Astrocyte of the spinal cord (primary cell): ENCODE results near the gene SECISBP2L.
"Not testable (repeated sequence)": the region's sequence is repeated elsewhere in the genome, so short reads cannot be mapped to it uniquely, and the experiment has no call there.

Source experiments
- DNase-seq: peaks from one replicate; pipeline ENCODE4 v3.0.0; 2011; ENCODE audit warnings: low read depth, low spot score
- H3K4me3 ChIP-seq: 2 replicates; pipeline ENCODE4 v1.5.1; 2011; ENCODE audit warnings: low read depth, mild to moderate bottlenecking, low read length, moderate library complexity
- in situ Hi-C: cut with HindIII; loops from 2 replicates; pipeline ENCODE4 v1.10.0; 2017; ENCODE audit warnings: low sequenced_read_pairs
- TF ChIP-seq, protein P1 (sequence below): IDR thresholded peaks from 2 replicates; pipeline ENCODE4 v1.5.1; 2012; ENCODE audit warnings: low read depth, mild to moderate bottlenecking, low read length, inconsistent platforms

Gene SECISBP2L

DNA sequence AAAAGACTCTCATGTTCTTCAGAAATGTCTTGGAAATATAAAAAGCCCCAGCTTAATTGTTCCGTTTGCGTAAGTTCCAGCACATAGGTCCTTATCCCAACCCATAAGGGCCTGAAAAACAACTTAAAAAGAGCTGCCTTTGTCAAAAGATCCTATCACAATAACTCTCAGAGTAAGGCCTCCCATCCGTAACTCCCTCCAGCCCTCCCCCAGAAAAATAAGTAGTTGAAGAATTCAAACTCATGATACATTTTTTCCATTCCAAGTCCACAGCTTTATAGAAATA, 38.0 kb upstream of the SECISBP2L start:
- in situ Hi-C loops = no loop called here
- no peak overlapping the region for H3K4me3 ChIP-seq
- TF ChIP-seq, protein P1, sequence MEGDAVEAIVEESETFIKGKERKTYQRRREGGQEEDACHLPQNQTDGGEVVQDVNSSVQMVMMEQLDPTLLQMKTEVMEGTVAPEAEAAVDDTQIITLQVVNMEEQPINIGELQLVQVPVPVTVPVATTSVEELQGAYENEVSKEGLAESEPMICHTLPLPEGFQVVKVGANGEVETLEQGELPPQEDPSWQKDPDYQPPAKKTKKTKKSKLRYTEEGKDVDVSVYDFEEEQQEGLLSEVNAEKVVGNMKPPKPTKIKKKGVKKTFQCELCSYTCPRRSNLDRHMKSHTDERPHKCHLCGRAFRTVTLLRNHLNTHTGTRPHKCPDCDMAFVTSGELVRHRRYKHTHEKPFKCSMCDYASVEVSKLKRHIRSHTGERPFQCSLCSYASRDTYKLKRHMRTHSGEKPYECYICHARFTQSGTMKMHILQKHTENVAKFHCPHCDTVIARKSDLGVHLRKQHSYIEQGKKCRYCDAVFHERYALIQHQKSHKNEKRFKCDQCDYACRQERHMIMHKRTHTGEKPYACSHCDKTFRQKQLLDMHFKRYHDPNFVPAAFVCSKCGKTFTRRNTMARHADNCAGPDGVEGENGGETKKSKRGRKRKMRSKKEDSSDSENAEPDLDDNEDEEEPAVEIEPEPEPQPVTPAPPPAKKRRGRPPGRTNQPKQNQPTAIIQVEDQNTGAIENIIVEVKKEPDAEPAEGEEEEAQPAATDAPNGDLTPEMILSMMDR = no peak
- no peak for DNase-seq

DNA sequence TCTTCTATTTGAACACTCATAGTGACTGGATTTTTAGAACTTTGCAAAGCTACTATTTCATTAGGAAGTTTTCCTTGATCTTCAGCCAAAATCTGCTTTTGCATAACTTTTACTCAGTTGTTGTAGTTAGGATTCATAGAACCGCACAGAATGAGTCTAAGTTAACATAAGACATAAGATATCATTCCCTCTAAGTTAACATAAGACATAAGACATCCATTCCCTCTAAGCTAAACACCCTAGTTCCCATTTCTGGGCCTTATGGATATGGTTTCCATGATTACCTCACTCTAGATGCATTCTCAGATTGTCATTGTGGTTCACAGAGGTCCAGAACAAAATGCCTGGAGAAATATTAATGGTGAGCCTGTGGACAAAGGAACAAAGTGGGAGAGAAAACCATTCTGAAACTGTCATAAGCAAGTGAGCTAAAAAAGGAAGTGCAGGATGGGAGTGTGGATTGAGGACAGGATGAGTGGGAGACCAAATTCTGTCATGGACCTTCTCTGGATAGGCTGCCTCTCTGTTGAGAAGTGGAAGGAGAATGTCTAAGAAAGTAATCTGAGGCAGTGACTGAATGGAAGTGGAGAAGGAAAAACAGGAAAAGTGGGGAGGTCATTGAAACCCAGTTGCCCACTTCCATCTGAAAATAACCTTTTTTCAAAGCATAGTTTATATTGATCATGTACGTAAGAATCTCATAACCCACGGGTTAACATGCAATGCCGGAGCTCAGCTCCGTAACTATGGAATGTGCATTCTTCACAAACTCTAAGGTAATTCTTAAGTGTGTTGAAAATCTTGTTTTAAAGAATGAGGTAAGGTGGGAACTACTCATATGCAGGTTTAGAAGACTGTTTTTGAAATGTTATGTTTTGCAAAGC, 37.4 kb upstream of the SECISBP2L start:
- in situ Hi-C loops = no loop called here
- H3K4me3 ChIP-seq = no peak overlapping the region
- TF ChIP-seq, protein P1 = no peak
- DNase-seq = peak; percentile 42

DNA sequence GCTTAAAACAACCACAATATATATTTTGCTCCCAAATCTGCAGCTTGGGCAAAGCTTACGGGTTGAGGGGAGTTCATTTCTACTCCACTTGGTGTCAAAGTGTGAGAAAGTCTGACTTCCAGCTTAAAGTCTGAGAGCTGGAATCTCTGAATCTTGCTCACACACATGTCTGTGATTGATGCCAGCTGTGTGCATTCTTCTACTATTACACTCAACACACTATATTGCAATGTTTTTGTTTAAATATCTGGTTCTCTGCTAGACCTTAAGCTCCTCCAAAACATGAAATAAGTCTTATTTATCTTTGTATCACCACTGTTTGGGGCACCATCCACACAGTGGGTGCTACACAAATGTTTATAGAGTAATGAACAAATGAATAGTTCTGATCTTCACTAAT, 36.7 kb upstream of the SECISBP2L start:
- in situ Hi-C loops = no loop called here
- H3K4me3 ChIP-seq = no peak overlapping the region
- TF ChIP-seq, protein P1 = no peak
- peak; percentile 38 for DNase-seq

DNA sequence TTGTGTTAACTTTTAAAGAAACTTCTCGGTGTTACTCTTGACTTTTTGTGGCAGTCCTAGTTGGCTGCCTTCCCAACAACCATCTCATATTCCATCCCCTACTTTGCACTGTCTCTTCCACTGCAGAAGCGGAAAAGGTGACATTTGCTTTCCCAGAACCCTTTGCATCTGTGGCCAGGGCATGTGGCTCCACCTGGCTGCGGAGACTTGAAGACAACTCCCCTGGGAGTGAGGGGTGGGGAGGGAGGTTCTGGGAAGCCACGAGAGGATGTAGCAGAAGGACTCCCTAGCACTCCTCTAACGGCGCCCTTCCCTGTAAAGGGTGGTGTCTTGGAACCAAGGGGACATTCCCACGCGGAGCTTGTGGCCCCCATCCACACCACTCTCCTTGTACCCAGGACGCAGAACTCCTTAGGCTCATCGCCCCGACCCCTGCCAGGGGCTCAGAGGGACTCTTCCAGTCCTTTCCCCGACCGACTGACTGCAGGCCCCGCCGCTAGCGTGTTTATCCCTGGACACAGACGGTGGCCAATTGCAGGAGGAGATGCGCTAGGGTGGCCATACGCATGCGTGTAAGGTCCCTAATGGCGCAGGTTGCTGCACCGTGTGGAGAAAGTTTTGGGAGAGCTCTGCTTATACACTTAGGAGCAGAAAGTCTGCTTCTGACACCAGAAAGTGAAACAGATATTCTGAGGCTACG, 33.2 kb upstream of the SECISBP2L start:
- in situ Hi-C loops = no loop called here

DNA sequence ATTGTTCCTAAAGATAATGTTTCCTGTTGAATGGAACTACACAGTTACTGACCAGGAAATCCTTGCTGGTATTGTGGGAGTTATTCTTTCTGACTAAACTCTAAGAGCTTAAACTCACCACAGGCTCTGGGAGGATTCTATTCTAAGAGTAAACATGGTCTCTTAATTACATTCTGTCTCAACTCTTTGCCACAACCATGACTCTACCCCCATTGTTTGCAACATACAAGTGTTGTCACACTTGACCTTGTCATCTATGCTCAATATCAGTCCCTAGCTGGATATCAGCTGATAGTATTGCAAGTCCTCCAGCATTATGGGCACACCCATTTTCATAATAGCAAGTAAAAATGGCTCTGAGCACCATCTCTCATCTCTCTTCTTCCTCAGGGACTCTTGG, 29.6 kb upstream of the SECISBP2L start:
- DNase-seq = no peak
- H3K4me3 ChIP-seq = no peak overlapping the region
- TF ChIP-seq, protein P1 = no peak
- in situ Hi-C loops = no loop called here

More for the DNA sequence above, 33.2 kb upstream of the SECISBP2L start:
- no peak for DNase-seq
- TF ChIP-seq, protein P1 = no peak
- H3K4me3 ChIP-seq = no peak overlapping the region

DNA sequence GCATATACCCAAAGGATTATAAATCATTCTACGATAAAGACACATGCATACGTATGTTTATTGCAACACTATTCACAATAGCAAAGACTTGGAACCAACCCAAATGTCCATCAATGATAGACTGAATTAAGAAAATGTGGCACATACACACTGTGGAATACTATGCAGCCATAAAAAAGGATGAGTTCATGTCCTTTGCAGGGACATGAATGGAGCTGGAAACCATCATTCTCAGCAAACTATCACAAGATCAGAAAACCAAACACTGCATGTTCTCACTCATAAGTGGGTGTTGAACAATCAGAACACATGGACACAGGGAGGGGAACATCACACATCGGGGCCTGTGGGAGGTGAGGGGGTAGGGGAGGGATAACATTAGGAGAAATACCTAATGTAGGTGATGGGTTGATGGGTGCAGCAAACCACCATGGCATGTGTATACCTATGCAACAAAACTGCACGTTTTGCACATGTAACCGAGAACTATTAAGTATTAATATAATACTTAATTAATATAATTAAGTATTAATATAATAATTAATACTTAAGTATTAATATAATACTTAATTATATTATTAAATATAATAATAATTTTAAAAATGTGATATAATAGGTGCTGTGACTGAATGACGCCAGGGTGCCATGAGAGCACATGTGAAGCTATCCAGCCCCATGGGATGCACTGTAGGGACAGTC, 28.5 kb upstream of the SECISBP2L start:
- DNase-seq, in situ Hi-C loops, H3K4me3 ChIP-seq: not testable (repeated sequence)
